Measurements from ENCODE around the gene SERPINB7.
"Not testable (repeated sequence)": the region's sequence is repeated elsewhere in the genome, so short reads cannot be mapped to it uniquely, and the experiment has no call there.

SERPINB7 gene, protein sequence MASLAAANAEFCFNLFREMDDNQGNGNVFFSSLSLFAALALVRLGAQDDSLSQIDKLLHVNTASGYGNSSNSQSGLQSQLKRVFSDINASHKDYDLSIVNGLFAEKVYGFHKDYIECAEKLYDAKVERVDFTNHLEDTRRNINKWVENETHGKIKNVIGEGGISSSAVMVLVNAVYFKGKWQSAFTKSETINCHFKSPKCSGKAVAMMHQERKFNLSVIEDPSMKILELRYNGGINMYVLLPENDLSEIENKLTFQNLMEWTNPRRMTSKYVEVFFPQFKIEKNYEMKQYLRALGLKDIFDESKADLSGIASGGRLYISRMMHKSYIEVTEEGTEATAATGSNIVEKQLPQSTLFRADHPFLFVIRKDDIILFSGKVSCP

DNA sequence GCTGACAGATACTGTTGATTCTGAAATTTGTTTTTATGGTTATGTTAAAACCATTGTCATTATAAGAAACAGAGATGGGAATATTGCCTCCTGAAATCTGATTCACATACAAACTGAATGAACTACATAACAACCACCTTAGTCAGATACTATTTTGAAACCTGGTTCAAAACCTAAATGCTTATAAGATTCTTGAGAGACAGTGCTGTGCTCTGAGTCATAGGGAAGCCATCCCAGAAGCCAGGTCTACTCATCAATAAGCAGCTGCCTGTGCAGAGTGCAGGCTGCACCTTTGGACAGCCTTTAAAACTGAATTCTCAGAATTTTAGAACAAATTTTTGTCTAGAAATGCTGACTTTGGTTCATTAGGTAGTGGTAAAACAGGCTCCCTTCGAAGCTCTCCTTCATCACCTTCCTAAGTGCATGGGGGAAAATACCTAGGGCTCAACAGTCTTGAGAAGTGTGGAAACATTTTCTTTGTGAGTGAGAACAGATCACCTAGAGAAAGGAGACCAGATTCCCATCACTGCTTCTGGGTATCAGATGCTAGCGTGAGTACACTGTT is at the start of gene SERPINB7:
TSS of gene SERPINB7 (plus strand) at position 253 of the 565 bp plus-strand sequence. CDS start 6,955 bp downstream, outside the sequence.
- no peak for DNase-seq (ENCODE audit: low read depth in 2 of 2, low spot score in 1 of 2)

DNA sequence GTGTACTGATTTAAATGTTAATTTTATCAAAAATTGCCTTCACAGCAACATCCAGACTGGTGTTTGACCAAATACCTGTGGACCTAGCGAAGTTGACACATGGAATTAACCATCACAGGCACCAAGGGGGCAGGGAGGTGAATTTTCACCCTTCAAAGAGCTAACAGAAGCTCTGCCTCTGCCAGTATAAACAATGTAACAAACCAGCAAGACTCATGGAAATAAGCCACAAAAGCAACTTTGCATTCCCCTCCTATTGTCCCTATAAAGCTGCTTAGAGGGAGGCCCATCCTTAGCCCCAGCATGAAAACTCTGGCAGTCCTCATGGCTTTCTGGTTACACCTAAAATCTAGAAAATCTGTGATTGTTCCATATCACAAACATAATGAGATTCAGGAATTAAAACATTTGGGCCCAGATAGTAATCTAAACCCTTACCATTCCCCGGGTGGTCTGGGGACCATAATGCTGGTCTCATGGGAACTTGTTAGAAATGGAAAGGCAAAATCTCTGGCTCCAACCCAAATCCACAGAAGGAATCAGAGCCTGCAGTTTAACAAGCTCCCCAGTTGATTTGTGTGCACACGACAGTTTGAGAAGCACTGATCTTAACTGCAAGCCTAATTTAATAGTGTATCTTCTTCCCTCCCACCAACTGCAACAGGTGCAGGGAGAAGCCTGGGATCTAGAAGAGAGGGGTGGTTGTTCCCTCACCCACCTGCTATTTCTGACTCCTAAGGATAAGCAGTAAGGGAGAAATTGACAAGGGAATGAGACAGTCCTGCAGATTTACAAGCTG is 49.3 kb upstream of the SERPINB7 start:
- no peak for DNase-seq (ENCODE audit: low read depth in 2 of 2, low spot score in 1 of 2)

DNA sequence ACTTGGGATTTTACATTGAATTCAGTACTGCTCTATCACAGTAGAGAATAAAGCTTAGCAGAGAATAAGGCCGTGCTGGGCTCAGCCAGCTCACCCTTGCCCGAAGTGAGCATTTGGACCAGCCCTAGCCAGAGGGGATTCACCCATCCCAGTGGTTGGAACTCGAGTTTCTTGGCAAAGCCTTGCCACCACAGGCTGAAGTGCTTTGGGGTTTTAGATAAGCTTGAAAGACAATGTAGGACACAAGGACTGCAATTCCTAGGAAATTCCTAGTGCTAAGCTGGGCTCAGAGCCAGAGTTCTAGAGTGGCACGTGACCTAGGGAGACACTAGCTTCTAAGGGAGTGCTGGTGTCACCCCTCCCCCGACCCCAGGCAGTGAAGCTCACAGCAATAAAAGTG is 44.4 kb upstream of the SERPINB7 start:
- no peak for DNase-seq (ENCODE audit: low read depth in 2 of 2, low spot score in 1 of 2)

DNA sequence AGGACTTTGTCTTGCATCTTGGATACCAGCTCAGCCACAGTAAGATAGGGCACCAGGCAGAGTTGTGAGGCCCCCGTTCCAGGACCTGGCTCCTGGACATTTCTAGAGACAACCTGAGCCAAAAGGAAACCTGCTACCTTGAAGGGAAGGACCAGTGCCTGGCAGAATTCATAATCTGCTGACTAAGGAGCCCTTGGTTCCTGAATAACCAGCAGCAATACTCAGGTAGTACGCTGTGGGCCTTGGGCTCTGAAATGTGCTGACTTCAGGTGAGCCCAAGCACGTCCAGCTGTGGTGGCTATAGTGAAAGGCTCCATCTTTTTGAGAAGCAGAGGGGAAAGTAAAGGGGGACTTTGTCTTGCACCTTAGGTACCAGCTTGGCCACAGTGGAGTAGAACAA is 44.0 kb upstream of the SERPINB7 start:
- DNase-seq (ENCODE audit: low read depth in 2 of 2, low spot score in 1 of 2): no peak

DNA sequence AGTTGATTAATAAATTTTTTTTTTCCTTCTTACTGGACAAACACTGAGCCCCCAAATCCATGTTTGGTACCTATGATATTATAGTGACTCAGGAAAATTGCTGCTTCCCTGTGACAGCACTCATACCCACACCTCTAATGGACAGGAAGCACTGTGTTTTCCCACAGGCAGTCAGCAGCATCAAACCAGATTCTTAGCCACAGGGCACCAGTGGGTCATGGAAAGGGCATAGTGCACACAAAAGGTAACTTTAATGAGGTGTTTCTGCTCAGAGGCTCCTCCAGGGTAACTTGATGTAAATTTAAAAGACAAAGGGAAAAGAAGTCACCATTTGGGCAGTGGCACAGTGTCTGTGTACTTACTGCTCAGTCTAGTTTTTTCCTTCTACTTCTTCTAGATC is 38.3 kb upstream of the SERPINB7 start:
- no peak for DNase-seq (ENCODE audit: low read depth in 2 of 2, low spot score in 1 of 2)

DNA sequence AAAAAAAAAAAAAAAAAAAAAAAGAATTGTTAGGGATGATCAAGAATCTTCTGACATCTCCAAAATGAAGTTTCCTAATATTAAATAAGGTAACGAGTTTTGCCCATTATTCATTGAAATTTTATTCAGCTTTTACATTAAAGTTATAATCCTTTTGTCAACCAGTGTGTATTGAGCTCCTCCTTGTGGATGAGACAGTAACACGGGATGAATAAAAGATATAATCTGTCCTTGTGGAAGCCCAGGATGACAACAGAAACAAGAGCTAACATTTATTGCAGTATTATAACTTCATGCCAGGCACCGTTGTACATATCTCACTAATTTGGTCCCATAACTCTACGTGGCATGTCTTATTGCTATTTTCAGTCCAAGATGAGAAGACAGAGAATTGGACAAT is 33.4 kb upstream of the SERPINB7 start:
- DNase-seq (ENCODE audit: low read depth in 2 of 2, low spot score in 1 of 2): no peak

DNA sequence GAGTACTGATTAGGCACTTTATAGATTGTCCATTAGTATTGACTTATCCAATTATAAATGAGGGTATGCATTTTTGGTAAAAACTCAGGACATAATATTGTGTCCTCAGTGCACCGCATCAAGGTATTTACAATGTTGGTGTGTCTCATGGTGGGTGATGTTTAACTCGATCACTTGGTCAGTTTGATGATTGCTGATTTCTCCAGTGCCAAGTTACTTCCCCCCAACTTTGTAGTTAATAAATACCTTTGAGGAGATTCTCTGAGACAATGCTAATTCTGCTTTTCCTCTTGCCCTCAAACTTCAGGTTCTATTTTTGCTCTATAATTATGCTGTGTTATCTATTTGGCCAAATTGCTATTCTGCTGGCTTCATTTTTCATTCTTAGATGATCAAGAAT is 28.2 kb upstream of the SERPINB7 start:
- DNase-seq (ENCODE audit: low read depth in 2 of 2, low spot score in 1 of 2): no peak

DNA sequence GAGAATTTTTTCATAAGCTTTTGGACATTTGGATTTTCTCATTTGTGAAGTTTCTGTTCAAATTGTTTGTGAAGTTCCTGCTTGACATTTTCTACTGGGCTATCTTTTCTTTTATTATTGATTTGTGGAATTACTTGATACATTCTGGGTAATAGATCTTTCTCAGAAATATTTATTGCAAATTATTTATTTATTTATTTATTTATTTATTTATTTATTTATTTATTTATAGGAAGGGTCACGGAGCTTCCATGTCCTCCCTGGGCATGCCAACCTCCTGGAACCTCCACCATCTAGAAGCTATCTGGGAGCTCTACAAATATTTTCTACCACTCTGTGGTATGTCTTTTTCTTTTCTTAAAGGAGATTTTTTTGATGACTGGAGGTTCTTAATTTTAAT is 25.7 kb upstream of the SERPINB7 start:
- no peak for DNase-seq (ENCODE audit: low read depth in 2 of 2, low spot score in 1 of 2)

DNA sequence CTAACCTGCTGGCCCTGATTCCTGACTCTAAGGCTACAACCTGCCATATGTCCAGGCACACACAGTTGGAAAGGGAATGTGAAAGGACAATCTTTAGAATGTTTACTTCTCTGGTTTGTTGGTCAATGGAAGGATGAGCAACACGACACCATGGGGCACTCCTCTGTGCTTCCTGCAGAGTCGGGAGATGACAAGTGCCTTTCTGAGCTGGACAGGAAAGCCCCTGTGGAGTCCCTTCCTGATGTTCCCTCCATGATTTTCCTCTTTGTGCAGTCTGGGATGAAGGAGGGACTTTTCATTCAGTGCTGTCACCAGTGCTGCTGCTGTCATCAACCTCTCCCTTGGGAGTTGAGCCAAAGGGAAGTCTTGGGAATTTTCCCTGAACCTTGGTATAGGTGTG is 22.6 kb upstream of the SERPINB7 start:
- DNase-seq (ENCODE audit: low read depth in 2 of 2, low spot score in 1 of 2): no peak

DNA sequence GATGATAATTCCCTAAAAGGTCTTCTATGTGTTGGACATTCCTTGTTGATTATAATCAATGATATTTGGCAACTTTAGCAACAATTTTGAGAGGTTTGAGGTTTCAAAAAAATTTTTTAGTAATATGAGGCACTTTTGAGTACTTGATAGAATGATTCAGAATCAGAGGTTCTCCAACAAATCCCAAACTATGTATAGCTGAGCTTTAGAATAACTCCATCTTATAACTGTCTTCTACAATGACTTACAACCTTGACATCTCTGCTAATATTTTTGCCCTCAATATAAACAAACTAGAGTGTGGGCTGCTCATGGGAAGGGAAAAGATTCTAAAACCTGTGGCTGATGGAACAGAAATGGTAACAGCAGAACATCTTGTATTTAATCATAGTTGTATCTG is 21.5 kb upstream of the SERPINB7 start:
- DNase-seq (ENCODE audit: low read depth in 2 of 2, low spot score in 1 of 2): no peak

DNA sequence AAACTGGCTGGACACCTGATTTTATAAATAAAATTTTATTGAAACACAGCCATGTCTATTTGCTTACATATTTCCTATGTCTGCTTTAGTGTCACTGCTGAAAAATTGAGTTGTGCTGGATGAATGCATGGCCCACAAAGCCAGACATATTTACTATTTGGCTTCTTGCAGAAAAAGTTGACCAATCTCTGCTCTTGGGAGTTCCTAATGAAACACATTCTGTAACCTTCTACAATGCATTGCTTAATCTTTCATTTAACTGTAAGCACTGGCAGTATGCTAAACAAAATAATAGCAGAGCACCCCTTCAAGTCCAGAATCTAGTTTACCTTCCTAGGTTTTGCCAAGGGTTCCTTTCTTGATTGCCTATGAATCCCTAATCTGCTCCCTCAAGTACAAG is 17.7 kb upstream of the SERPINB7 start:
- DNase-seq (ENCODE audit: low read depth in 2 of 2, low spot score in 1 of 2): no peak

DNA sequence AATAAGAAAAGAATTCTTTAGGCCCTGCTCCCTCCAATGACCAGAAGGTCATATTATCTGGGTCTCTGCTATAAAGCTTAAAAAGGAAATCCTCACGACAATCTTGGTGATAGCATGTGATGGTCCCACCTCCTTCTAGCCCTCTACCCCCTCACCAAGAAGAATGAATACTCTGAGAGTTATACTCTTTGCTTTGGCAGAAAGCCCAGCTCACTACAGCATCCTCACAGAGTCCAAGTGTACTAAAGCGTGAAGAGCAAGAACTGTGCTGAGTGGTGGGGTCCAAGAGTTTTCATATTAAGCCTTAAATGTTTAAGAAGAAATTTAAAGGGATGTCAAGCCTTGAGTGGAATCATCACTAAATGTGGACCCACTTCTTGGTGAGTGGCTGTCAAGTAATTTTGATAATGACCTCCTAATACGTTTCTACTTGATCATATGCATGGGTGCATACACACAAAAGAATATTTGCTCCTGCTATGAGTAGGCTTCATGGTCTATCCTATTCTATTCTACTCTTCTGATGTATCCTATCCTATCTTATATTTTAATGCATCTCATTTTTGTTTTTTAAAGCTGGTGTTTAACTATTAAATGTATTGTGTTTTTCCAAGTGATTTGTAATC is 16.5 kb upstream of the SERPINB7 start:
- DNase-seq (ENCODE audit: low read depth in 2 of 2, low spot score in 1 of 2): no peak

DNA sequence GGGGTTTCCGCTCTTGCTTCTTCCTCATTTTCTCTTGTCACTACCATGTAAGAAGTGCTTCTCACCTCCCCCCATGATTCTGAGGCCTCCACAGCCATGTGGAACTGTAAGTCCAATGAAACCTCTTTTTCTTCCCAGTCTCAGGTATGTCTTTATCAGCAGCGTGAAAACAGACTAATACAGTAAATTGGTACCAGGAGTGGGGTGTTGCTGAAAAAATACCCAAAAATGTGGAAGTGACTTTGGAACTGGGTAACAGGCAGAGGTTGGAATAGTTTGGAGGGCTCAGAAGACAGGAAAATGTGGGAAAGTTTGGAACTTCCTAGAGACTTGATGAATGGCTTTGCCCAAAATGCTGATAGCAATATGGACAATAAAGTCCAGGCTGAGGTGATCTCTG is 15.4 kb upstream of the SERPINB7 start:
- DNase-seq (ENCODE audit: low read depth in 2 of 2, low spot score in 1 of 2): not testable (repeated sequence)

DNA sequence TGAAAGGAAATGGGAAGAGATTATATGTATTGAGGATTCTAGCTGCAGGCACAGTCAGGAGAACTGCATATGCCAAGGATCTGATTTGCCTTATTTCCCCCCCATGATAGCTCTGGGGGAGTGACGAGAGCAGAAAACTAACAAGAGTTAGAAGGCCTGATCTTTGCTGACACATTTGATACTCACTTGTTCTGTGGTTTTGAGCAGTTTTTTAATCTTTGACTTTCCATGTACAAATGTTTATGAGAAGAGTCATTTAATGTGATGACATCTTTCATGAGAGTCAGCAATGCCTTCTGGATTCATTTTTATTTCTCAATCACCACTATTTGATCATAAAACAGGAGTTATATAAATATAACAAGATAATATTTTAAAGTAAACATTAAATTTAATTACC is 12.7 kb upstream of the SERPINB7 start:
- no peak for DNase-seq (ENCODE audit: low read depth in 2 of 2, low spot score in 1 of 2)

DNA sequence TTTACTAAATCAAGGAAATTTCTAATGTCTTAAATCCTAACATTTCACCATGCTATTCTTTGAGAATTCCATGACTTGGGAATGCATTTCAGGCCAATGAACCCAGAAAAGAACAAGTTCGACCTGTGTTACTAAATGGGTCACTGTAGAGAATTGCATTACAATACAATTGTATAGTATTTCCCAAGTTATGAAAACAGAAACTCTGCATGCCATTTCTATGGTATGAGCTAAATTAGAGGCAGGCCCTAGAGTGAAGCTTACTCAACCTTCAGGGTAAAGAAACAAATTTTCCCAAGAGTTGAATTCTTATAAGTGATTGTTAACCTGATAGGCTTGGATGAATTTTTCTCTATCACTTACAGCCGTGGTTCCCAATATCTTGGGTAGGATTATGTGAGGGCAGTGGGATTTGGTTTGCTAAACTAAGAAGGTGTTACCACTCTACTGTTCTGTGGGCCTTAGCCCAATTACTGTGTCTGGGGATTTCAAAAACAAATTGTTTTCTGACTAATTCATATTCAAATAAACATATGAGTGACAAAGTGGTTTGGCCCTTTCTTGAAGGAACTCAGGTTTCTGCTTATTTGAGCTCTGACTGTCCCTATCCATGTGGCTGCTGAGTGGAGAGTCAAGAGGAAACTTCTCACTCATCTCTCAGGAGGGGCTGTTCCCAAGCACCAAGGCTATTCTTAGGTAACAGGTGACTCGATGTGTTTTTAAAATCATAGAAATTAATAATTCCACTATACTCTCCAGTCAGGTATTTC is 11.2 kb upstream of the SERPINB7 start:
- no peak for DNase-seq (ENCODE audit: low read depth in 2 of 2, low spot score in 1 of 2)

DNA sequence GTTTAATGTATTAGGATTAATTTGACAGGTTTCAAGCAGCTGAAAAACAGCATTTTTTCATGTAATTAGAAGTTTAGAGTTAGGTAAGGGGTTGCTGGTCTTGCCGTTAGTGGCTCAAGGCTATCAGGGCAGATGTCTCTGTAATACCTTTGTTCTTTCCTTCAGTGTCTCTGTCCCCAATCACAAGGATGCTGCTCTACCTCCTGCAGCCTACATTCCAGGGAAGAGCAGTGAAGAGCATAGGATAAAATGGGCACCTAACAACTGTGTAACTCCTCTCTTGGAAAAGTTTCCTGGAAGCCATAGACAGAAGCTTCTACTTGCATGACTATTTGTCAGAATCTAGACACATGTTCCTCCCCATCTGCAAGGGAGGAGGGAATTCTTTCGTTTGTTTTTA is 9.4 kb upstream of the SERPINB7 start:
- DNase-seq (ENCODE audit: low read depth in 2 of 2, low spot score in 1 of 2): no peak

DNA sequence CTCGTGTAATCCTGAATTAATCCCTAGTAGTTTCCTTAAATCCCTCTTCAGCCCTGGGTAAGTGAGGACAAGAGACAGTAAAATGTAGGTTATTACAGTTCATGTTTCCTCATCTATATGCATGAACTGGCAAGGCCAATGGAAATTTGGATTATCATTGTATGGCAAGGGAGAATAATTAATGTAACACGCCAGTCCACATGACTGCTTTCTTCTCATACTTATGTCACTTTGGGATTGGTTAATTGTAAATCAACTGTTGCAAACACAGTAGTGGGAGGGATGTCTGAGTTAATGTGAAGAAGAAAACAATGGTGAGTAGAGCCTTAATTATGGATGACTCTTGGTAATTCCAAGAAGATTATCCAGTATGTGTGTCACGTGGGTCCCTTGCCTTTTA is 1.7 kb upstream of the SERPINB7 start:
- DNase-seq (ENCODE audit: low read depth in 2 of 2, low spot score in 1 of 2): no peak

DNA sequence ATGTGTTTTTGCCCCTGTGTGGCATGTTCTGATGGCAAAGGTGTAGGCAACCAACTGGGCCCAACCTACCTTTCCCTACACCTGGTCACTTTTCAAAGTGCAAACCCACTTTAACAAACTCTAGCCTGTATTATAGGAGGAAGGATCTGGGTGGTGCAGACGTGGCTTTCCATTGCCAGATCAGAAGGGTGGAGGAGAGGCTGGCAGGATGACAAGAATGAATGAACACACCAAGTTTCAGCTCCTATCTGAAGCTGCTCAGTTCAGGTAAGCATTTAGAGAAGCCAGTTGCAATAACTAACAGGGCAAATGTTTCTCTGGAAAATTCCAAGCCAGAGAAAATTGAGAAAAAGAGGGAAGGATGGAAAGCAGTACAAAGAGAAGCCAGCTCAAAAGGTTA is 707 bp upstream of the SERPINB7 start:
- DNase-seq (ENCODE audit: low read depth in 2 of 2, low spot score in 1 of 2): no peak

DNA sequence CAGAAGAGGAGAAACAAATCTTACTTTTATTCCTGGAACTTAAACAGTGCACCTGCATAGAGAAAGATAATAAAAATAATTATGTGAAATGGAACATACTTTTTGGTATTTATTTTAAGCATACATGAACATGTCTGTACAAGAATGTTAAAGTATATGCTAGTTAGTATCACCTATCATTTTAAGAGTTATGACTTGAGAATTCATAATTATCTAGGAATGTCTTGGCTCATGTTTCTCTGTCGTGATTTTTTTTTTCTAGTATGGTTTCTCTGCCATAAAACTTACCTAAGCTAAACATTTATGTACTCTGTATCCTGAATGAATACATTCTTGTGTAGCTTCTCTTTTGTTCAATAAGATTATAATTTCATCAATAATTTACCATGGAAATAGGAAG is 4.2 kb downstream of the SERPINB7 start:
- no peak for DNase-seq (ENCODE audit: low read depth in 2 of 2, low spot score in 1 of 2)

DNA sequence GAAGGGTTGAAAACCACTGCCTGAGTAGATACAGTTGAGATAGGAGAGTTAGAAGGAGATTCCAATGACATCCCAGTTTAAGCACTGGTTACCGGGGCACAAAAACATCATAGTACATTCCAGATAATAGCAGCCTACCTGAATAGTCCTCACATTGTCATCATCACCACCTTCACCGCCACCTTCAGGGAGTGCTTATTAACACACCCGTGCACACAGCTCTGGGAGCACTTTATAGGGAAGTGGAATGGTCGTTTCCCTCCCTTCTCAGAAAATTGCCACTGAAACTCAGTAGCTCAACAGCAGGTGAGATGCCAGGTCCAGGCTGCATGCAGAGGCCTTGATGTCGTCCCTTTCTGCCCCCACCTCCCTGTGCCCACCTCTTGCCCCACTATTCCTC is 8.2 kb downstream of the SERPINB7 start:
- no peak for DNase-seq (ENCODE audit: low read depth in 2 of 2, low spot score in 1 of 2)
